RWPE1 (cell line): Measurements from ENCODE around the gene ZBTB21.
A peak's percentile ranks its signal among the peaks of the same experiment; 100 is the strongest.
"Not testable (repeated sequence)": the region's sequence is repeated elsewhere in the genome, so short reads cannot be mapped to it uniquely, and the experiment has no call there.

Experiments
- CTCF ChIA-PET: fragments of 350-600 bp; sonication (Branson Sonifier 250); formaldehyde crosslinking; extraction: SDS; loops from one replicate; lab custom pipeline; 2021; lab: Yijun Ruan, JAX
- POLR2A ChIA-PET: fragments of 400-600 bp; formaldehyde crosslinking; extraction: SDS; loops from one replicate; lab custom pipeline; 2020; ENCODE audit warnings: antibody characterized with exemption; ENCODE audit not compliant: low non-redundant PET; lab: Yijun Ruan, JAX
- DNase-seq: peaks from one replicate; pipeline ENCODE4 v3.0.0; 2012; ENCODE audit warnings: low spot score
- H3K27ac ChIP-seq: fragments of 450-650 bp; 2 replicates; pipeline ENCODE4 v1.5.1; 2017
- TF ChIP-seq, protein P1 (sequence below): fragments of 450-650 bp; conservative IDR thresholded peaks from 2 replicates; pipeline ENCODE4 v1.5.1; 2017; ENCODE audit warnings: low read depth, mild to moderate bottlenecking

ZBTB21 gene

DNA sequence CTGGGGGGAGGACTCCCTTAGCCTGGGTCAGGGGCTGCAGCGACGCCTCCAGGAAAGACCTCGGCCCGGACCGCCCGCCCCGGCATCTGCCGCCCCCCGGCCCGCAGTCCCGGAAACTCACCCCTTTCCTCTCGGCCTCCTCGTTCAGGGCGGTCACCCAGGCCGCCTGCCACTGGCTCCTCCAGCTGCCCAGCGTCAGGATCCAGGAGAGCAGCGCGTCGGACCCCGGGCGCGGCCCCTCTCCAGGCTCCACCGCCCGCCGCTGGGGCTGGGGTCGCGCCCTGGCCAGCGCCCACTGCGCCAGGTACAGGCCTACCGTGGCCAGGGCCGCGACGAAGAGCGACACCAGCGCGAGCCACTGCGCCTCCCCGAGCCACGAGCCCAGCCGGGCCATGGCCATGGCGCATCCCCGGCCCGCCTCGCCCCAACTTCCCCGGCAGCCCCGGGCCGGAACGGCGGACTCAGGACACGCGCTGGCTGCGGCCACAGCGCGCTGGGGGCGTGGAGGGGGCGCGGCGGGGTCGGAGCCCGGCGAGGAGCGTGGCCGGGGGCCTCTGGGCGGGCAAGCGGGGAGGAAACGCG is 56.8 kb downstream of the ZBTB21 start:
- DNase-seq, result no peak
- peak overlapping the region; percentile 92 for H3K27ac ChIP-seq
- TF ChIP-seq, protein P1, sequence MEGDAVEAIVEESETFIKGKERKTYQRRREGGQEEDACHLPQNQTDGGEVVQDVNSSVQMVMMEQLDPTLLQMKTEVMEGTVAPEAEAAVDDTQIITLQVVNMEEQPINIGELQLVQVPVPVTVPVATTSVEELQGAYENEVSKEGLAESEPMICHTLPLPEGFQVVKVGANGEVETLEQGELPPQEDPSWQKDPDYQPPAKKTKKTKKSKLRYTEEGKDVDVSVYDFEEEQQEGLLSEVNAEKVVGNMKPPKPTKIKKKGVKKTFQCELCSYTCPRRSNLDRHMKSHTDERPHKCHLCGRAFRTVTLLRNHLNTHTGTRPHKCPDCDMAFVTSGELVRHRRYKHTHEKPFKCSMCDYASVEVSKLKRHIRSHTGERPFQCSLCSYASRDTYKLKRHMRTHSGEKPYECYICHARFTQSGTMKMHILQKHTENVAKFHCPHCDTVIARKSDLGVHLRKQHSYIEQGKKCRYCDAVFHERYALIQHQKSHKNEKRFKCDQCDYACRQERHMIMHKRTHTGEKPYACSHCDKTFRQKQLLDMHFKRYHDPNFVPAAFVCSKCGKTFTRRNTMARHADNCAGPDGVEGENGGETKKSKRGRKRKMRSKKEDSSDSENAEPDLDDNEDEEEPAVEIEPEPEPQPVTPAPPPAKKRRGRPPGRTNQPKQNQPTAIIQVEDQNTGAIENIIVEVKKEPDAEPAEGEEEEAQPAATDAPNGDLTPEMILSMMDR, result no peak
- POLR2A ChIA-PET, result no interaction called here
- CTCF ChIA-PET, result interaction anchor here (0.7 kb wide), 1 partner anchor 107 kb away, joined by 3 read pairs; no protein-coding TSS in a partner anchor

DNA sequence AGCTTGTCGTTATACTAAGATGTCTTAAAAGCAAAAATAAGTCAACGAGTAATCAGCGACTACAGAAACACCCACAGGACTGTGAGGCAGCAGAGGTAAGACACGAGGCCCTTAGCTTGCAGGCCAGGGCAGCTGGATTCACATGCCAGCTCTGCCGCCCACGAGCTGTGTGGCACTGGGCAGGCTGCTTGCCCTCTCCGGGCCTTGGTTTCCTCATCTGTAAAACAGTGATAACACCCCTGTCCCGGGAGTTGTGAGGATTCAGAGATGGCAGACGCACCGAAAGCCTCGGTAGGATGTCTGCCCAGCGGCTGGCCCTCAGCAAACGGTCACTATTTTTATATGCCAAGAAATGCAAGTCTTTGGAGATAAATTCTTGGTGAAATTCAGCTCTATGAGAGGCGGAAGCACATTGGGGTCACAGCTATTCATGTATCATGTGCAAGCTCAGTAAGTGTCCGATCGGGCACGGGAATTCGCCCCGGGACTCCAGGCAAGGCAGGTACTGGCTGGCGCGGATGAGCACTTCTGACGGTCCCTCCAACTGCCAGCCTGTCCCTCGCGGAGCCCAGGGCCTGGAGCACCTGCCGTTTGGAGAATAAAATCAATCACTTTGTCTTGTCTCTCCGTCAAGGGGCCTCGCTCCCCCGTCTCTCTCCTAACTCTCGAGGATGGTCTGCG is 57.5 kb downstream of the ZBTB21 start:
- ChIA-PET CTCF (interaction anchor here (0.6 to 1.0 kb wide), 3 partner anchors 8 to 155 kb away, joined by 3 to 4 read pairs (median 3); no protein-coding TSS in a partner anchor), POLR2A (no interaction called here)
- TF ChIP-seq, protein P1, result no peak
- peak; percentile 28 for DNase-seq
- peak overlapping the region; percentile 92 for H3K27ac ChIP-seq

DNA sequence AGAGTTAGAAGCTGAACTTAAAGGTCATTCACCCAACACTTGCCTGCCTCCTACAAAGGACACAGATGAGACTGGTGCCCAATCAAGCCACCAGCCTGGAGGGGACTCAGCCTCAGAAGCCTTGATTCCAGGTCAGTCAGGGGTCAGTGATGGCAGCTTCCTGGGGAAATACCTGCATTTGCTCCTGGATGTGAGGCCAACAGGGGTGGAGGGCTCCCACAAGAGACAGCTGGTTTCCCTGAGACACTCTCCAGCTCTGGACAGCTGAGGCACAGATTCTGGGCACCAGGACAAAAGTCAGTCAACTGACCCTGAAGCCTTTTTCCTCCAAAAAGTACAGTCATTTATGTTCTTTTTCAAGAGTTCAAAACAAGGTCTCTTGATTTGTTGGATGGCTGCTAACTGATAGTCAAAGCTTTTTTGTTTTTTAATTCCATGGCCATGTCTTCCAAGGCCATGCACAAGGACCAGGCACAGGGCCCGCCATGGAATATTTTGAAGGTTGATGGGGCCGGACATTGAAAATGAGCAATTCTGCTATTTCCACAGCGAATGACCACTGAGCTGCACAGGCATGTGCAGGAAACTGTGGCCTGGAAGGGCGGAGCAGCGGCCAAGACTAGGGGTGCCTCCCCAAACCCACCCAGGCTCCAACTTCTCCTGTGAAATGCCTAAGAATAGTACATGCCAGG is 58.1 kb downstream of the ZBTB21 start:
- no peak for DNase-seq
- TF ChIP-seq, protein P1, result no peak
- ChIA-PET POLR2A (no interaction called here), CTCF (interaction anchor here (0.6 to 1.0 kb wide), 3 partner anchors 8 to 156 kb away, joined by 3 to 4 read pairs (median 3); no protein-coding TSS in a partner anchor)
- H3K27ac ChIP-seq, result peak overlapping the region; percentile 92

DNA sequence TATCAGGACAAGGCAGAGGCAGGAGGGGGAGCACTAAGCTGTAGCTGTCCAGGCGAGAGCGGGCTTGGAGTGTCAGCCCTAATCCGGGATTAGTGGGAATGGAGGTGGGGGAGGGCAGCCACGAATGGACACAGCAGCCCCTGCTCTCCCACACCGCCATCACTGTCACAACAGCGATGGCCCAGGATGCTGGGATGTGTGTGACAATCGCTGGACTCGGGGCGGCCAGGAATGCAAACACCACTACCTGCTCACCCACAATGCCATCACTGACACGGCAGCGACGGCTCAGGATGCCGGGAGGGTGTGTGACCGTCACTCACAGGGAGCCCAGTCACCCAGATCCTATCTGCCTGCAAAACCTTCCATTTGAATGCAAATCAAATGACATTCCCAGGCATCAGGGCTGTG is 59.2 kb downstream of the ZBTB21 start:
- DNase-seq, result no peak
- POLR2A ChIA-PET, result no interaction called here
- H3K27ac ChIP-seq, result no peak overlapping the region
- TF ChIP-seq, protein P1, result no peak
- CTCF ChIA-PET, result no interaction called here

DNA sequence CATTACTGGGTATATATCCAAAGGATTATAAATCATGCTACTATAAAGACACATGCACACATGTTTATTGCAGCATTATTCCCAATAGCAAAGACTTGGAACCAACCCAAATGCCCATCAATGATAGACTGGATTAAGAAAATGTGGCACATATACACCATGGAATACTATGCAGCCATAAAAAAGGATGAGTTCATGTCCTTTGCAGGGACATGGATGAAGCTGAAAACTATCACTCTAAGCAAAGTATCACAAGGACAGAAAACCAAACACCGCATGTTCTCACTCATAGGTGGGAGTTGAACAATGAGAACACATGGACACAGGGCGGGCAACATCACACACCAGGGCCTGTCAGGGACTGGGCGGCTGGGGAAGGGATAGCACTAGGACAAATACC is 60.5 kb downstream of the ZBTB21 start:
- CTCF ChIA-PET, result interaction anchor here (0.8 kb wide), 1 partner anchor 168 kb away, joined by 3 read pairs; no protein-coding TSS in a partner anchor
- H3K27ac ChIP-seq, POLR2A ChIA-PET, DNase-seq: not testable (repeated sequence)

DNA sequence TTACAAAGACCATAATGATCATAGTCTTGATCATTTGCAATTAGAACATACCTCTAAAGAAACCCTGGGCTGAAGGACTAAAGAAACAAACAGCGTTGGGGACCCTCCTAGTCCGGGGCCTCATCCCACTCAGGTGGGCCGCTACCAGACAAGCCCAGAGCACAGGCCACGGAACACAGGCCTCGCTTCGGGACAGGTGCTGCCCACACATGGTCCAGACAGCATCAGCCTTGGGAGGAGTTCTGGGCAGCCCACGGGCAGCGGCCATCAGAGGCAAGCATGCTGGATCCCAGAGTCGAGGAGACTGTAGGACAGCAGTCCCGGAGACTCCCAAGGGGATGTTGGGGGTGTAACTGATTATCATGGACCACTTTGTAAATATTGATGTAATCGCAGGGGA is 61.3 kb downstream of the ZBTB21 start:
- DNase-seq, result no peak
- ChIA-PET CTCF (interaction anchor here (0.8 kb wide), 1 partner anchor 169 kb away, joined by 3 read pairs; no protein-coding TSS in a partner anchor), POLR2A (no interaction called here)
- H3K27ac ChIP-seq, result no peak overlapping the region
- TF ChIP-seq, protein P1, result no peak
